Smooth muscle cell (in vitro differentiated cells): ENCODE results near the gene PSMD13. TPM values are rescaled to one million over a fixed set of nuclear protein-coding genes. Genes with fewer than 3 reads are reported as not detected.

Source experiments
- DNase-seq: peaks from one replicate; lab custom pipeline; 2025; ENCODE audit not compliant: unreplicated experiment; lab: John Stamatoyannopoulos, UW
- H2AFZ ChIP-seq: fragments of 200-600 bp; sonication (generic); 2 replicates; pipeline ENCODE4 v1.6.0; 2016; ENCODE audit warnings: antibody characterized with exemption, low read depth, mild to moderate bottlenecking
- H3F3A ChIP-seq: fragments of 200-600 bp; sonication (generic); 2 replicates; pipeline ENCODE4 v1.6.0; 2017; ENCODE audit warnings: antibody characterized with exemption, low read depth
- H3K27ac ChIP-seq: fragments of 200-600 bp; sonication (generic); 2 replicates; pipeline ENCODE4 v1.5.1; 2016; ENCODE audit warnings: low read depth, mild to moderate bottlenecking
- H3K27me3 ChIP-seq: fragments of 200-600 bp; sonication (generic); 2 replicates; pipeline ENCODE4 v1.6.1; 2016; ENCODE audit warnings: low read depth, mild to moderate bottlenecking
- H3K36me3 ChIP-seq: fragments of 200-600 bp; sonication (generic); 2 replicates; pipeline ENCODE4 v1.5.1; 2016; ENCODE audit warnings: low read depth
- H3K4me1 ChIP-seq: fragments of 200-600 bp; sonication (generic); 2 replicates; pipeline ENCODE4 v1.5.1; 2016; ENCODE audit warnings: low read depth
- H3K4me2 ChIP-seq: fragments of 200-600 bp; sonication (generic); 2 replicates; pipeline ENCODE4 v1.6.0; 2016; ENCODE audit warnings: mild to moderate bottlenecking
- H3K4me3 ChIP-seq: fragments of 200-600 bp; sonication (generic); 2 replicates; pipeline ENCODE4 v1.5.1; 2016; ENCODE audit warnings: mild to moderate bottlenecking
- H3K79me2 ChIP-seq: fragments of 200-600 bp; sonication (generic); 2 replicates; pipeline ENCODE4 v1.6.0; 2016; ENCODE audit warnings: low read depth, mild to moderate bottlenecking
- H3K9ac ChIP-seq: fragments of 200-600 bp; sonication (generic); 2 replicates; pipeline ENCODE4 v1.6.0; 2016; ENCODE audit warnings: low read depth
- H3K9me3 ChIP-seq: fragments of 200-600 bp; sonication (generic); replicated peaks from 2 replicates; pipeline ENCODE4 v1.5.1; 2016; ENCODE audit warnings: low read depth
- H4K20me1 ChIP-seq: fragments of 200-600 bp; sonication (generic); 2 replicates; pipeline ENCODE4 v1.6.0; 2016; ENCODE audit warnings: low read depth
- CTCF ChIP-seq: fragments of 200-600 bp; sonication (generic); IDR thresholded peaks from 2 replicates; pipeline ENCODE4 v1.5.1; 2017; ENCODE audit warnings: borderline replicate concordance, mild to moderate bottlenecking, antibody characterized with exemption; ENCODE audit not compliant: insufficient read depth, poor library complexity, severe bottlenecking
- WGBS: methylation state at CpG from one replicate; pipeline ENCODE4 v1.1.7; 2016; ENCODE audit warnings: low lambda C conversion rate; 5-methylcytosine and 5-hydroxymethylcytosine counted together
- polyA plus RNA-seq: library from polyadenylated mRNA; unstranded; fragments of >200 nt; fragmentation: Nextera tagmentation; extraction: Ambion mirVana; gene quantifications from 2 replicates; pipeline ENCODE4 v1.2.1, GENCODE V29; 2016
- total RNA-seq: library from RNA; depleted of rRNA; stranded (reverse); fragments of >200 nt; gene quantifications from 2 replicates; pipeline ENCODE4 v1.2.3, GENCODE V29; 2014

Gene PSMD13
- total and polyA plus RNA-seq, 2 experiments from 2014 or later, result 77.4 to 200 TPM

- no peaks in the 10 kb centered on the region for H3K36me3 ChIP-seq
- TF ChIP-seq CTCF, result no peak
- H3K4me2 ChIP-seq, result no peak overlapping the region
- 97% methylated on average over 17 of the region's 18 CpGs for WGBS
- H3K4me3 ChIP-seq, result no peak overlapping the region
- H4K20me1 ChIP-seq, result no peaks in the 10 kb centered on the region
- H3K27me3 ChIP-seq, result no peaks in the 10 kb centered on the region
- no peaks in the 10 kb centered on the region for H3K9me3 ChIP-seq
- H3F3A ChIP-seq, result no peaks in the 10 kb centered on the region
- no peak overlapping the region for H3K27ac ChIP-seq
- no peak for DNase-seq
- H3K79me2 ChIP-seq, result no peaks in the 10 kb centered on the region
- no peak overlapping the region for H2AFZ ChIP-seq
- H3K9ac ChIP-seq, result no peak overlapping the region
- peaks cover 6% of the 10 kb centered on the region for H3K4me1 ChIP-seq
Measured at GRCh38 chr11:293271-293851, 56.6 kb downstream of the PSMD13 start.

- no peak overlapping the region for H2AFZ ChIP-seq
- H4K20me1 ChIP-seq, result no peaks in the 10 kb centered on the region
- H3K79me2 ChIP-seq, result no peaks in the 10 kb centered on the region
- TF ChIP-seq CTCF, result no peak
- H3K36me3 ChIP-seq, result no peaks in the 10 kb centered on the region
- no peak overlapping the region for H3K4me3 ChIP-seq
- 97% methylated on average over 27 of the region's 27 CpGs for WGBS
- H3K4me2 ChIP-seq, result no peak overlapping the region
- H3K9ac ChIP-seq, result no peak overlapping the region
- H3F3A ChIP-seq, result no peaks in the 10 kb centered on the region
- H3K27ac ChIP-seq, result no peak overlapping the region
- no peak for DNase-seq
- peaks cover 6% of the 10 kb centered on the region for H3K4me1 ChIP-seq
- H3K9me3 ChIP-seq, result no peaks in the 10 kb centered on the region
- no peaks in the 10 kb centered on the region for H3K27me3 ChIP-seq
Measured at GRCh38 chr11:293852-294661, 57.3 kb downstream of the PSMD13 start.

DNA sequence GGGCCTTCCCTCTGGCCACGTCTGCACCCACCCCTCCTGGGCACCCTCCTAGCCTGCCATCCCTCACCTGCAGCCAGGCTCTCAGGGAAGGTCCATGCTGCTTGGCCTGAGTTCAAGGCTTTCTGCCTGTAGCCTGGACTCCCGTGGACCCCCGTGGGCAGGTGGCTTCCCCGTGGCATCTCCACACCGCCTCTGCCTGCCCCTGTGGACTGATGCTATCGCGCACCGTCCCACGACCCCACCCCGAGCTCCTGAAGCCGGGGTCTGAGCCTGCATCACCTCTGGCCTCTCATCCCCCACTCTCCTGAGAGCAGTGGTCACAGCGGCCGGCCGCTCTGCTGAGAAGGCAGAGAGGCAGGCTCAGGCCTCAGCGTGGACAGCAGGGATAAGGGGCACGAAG lies 58.0 kb downstream of the PSMD13 start:
- Histone ChIP-seq H2AFZ (no peak overlapping the region), H3K9me3 (no peaks in the 10 kb centered on the region), H3K36me3 (no peaks in the 10 kb centered on the region), H3K4me1 (peaks cover under 1% of the 10 kb centered on the region), H3K4me2 (no peak overlapping the region), H3K9ac (no peak overlapping the region), H3K27ac (no peak overlapping the region), H3K4me3 (no peak overlapping the region), H3K79me2 (no peaks in the 10 kb centered on the region), H4K20me1 (no peaks in the 10 kb centered on the region), H3F3A (no peaks in the 10 kb centered on the region), H3K27me3 (no peaks in the 10 kb centered on the region)
- TF ChIP-seq CTCF, result no peak
- 93% methylated on average over 14 of the region's 16 CpGs for WGBS
- DNase-seq, result no peak
